GM18873 (cell line): Measurements from ENCODE around the gene HTR2B.
"Not testable (repeated sequence)": the region's sequence is repeated elsewhere in the genome, so short reads cannot be mapped to it uniquely, and the experiment has no call there.

Experiments used
- ATAC-seq: cut with Tn5 transposase; IDR thresholded peaks from one replicate; pipeline ENCODE4 v1.9.1; 2021; ENCODE audit warnings: mild to moderate bottlenecking, moderate library complexity, moderate number of reproducible peaks; ENCODE audit not compliant: unreplicated experiment, low FRiP score

Gene HTR2B

DNA sequence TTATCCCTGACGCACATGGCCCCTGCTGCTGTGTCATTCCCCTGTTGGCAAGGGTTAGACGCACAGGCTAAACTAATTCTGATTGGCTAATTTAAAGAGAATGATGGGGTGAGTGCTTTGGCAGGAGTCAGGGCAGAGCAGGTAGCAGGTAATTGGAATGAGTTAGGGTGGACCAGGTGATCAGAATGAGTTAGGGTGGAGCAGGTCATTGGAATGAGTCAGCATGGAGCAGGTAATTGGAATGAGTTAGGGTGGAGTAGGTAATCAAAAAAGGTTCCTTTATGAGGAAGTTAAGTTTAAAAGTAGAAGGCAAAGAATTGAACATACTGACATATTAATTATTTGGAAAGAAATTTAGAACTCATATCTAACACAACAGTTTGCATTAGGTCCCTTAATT lies 24.5 kb downstream of the HTR2B start:
- ATAC-seq = not testable (repeated sequence)

DNA sequence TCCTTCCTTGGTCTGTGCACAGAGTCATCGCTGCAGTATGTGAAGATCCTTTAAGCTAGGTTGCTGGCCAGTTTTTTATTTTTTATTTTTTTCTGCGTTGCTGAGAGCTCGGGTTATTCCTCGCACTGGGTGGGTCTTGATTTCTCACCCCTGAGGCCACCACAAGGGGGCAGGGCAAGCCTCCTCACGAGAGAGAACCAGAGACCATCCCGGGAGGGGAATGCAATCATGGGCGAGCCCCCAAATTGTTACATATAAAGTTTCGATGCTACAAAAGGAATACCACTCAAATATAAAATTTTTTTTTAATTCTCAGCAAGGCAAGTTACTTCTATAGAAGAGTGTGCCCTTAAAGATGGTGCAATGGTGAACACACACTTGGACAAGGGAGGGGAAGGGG lies 24.9 kb downstream of the HTR2B start:
- ATAC-seq = no peak

DNA sequence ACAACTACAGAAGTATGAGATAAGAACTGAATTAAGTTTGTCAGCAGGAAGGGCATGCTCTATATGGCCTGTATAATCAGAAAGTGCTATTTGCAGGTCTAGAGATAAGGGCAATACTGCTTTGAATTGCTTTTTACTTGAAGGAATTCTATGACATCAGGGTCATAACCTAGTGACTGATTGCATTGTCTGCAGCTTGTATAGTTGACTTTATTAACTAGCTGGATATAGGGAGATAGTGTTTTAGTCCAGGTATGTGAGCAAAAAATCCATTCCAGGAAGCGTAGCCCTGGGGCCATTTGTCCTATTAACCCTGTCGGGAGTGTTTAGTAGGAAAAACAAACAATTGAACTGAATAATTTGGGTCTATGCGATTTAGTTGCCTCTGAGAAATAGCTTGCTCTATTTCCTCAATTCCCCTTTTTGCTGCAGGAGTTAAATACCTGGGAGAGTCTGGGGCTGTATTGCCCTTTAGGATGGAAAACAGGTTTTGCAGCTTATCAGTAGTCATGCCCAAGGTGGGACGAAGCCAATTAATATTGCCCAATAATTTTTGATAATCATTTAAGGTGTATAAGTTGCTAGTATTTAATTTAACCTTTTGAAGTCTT lies 30.0 kb downstream of the HTR2B start:
- ATAC-seq = no peak

DNA sequence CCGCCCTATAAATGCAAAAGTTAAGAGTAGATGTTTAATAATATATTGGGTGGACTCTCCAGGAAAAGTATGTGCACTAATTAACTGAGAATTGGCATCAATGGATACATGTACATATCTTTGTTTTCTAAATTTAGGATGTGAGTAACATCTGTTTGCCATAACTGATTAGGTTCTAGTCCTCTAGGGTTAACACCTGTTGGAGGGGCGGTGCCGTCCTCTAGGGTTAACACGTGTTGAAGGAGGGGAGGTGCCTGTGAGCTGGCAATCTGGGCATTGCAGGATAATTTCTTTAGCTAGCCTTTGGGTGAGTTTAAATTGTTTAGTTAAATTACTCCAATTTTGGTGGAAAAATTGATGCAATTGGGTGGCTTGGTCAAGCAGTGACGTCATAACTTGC lies 30.9 kb downstream of the HTR2B start:
- no peak for ATAC-seq

DNA sequence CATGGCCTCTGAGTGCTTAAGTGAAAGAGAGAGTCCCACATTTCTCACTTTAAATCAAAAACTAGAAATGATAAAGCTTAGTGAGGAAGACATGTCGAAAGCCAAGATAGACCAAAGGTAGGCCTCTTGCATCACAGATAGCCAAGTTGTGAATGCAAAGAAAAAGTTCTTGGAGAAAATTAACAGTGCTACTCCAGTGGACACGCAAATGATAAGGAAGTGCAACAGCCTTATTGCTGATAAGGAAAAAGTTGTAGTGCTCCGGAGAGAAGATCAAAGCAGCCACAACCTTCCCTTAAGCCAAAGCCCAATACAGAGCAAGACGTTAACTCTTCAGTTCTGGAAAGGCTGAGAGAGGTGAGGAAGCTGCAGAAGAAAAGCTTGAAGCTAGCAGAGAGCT lies 36.1 kb downstream of the HTR2B start:
- ATAC-seq = no peak

DNA sequence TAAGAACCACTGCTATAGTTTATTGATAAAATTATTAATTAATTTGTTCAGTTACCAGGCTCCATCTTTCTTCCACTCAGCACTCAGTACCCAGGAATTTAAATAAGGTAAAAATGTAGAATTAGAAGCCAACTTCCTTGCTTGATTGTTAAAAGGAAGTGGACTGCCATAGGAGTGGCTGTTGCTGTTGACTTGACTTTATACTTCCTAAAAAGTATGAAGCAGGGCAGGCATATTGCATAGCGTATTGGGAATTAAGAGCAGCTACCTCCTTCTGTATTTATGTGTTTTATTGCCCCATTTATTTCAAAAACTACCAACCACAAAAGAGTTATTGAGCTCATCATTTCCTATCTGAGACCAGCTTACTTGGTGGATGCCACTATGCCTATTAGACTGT lies 40.3 kb downstream of the HTR2B start:
- ATAC-seq = no peak

DNA sequence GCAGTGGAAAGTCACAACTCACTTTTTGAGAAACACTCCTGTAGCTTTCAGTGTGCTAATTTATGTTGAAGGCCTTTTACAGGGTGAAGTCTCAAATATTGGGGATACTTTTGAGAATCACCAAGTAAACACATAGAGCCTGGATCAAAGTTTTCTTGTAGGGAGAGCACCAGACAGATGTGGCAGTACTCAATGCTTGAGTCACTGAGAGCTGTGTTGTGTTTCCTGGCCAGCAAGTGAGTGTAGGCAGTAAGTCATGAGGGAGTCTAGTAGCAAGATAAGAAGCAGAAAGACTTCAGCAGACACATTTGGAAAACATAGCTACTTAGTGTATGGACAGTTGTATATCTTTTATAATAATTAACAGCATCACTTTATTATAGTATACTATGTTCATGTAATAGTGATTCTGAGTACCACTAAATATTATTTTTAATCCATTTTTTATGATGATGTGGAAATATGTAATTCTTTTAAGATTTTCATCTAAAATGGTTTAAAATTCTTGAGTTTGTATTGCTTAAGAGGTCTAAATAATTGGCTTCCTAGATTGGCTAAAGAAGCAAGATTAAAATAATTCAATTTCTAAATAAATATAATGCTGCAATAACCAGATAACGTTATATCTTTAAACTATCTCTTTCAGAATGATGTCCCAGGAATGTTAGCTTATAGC lies 55.3 kb downstream of the HTR2B start:
- no peak for ATAC-seq

DNA sequence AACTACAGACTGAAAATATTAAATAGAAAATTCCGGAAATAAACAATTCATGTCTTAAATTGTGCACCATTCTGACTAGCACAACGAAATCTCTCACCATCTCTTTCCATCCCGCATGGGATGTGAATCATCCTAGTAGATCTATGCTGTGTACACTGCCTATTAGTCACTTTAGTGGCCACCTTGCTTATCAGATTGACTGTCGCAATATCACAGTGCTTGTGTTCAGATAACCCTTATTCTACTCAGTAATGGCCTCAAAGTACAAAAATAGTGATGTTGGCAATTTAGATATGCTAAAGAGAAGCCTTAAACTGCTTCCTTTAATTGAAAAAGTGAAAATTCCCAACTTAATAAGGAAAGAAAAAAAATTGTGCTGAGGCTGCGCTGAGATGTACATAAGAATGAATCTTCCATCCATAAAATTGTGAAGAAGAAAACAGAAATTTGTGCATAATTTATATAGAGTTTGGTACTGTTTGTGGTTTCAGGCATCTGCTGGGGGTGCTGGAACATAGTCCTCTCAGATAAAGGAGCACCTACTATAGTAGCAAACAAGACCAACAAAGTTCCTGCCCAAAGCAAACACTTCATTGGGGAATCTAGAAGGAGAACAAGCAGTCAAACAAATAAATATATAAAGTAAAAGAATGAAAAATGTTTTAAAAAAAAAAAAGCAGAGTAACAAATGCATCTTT lies 56.2 kb downstream of the HTR2B start:
- ATAC-seq = no peak

DNA sequence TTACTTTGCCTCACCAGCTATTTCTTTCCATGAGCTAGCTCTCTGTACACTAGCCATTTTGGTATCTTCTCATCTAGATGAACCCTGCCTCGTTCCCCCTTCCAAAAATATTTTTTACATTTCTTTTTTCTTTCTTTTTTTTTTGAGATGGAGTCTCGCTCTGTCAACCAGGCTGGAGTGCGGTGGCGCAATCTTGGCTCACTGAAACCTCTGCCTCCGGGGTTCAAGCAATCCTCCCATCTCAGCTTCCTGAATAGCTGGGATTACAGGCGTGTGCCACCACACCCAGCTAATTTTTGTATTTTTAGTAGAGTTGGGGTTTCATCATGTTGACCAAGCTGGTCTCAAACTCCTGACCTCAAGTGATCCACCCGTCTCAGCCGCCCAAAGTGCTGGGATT lies 57.3 kb downstream of the HTR2B start:
- ATAC-seq = not testable (repeated sequence)

DNA sequence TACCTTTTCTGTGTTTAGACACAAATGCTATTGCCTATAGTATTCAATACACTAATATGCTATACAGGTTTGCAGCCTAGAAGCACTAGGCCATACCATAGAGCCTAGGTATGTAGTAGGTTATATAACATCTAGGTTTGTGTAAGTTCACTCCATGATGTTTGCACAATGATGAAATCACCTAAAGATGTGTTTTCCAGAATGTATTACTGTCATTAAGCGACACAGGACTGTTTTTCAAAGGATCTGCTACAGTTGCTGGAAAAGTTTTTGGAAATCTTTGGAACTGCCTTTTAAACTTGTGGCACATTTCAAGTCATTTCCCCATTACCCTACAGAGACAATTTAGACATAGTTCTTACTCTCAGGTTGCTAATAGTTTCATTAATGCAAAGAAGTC lies 58.9 kb downstream of the HTR2B start:
- no peak for ATAC-seq

DNA sequence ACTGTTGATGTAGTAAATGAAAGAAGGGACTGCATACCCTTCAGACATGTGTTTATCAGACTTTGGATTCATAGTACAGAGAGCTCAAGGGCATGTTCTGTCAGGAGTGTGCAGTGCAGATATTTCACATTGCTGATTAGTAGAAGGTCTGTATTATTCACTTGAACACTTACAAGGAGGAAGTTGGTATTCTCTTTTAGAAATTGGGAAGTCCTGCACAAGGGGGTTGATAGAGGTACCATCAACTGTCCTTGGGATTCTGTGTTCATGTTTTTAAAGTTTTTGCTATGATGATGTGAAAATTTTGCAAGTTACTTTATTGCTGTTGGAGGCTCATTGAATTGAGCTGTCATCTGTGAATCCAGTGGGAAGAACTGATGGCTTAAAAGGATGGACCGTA lies 61.5 kb downstream of the HTR2B start:
- ATAC-seq = no peak

DNA sequence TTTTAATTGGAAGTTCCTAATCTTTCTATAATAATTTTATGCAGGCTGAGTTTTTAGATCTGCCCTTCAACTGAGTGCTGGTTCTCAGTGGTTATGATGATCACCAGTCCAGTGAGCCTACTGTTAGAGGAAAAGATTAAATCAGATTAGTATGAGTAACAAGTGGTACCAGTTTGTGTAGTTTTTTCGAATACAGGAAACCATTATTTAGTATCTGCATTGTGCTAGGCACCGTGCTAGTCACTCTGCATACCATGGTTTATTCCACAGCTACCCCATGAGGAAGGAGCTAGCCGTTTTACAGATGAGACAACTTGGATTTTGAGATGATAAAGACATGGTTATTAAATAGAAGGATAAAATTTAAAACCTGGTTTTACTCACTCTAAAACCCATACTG lies 62.1 kb downstream of the HTR2B start:
- no peak for ATAC-seq

DNA sequence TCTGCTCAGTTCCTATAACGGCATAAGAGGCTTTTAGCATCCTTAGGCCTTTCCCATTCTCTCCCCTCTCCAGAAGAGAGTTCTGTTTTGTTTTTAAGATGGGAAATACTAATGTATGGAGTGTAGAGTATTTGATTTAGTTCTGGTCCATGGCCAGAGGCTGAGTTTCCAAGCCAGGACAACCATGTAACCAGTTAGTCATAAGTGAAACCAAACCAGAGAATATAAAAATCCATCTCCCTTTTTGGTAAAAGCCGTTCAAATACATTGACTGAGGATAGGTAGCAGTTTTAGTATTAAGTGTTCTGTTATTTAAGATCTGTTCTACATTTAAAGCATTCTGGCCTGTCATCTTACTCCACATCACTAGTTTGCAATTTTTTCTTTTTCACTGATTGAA lies 65.1 kb downstream of the HTR2B start:
- ATAC-seq = no peak

DNA sequence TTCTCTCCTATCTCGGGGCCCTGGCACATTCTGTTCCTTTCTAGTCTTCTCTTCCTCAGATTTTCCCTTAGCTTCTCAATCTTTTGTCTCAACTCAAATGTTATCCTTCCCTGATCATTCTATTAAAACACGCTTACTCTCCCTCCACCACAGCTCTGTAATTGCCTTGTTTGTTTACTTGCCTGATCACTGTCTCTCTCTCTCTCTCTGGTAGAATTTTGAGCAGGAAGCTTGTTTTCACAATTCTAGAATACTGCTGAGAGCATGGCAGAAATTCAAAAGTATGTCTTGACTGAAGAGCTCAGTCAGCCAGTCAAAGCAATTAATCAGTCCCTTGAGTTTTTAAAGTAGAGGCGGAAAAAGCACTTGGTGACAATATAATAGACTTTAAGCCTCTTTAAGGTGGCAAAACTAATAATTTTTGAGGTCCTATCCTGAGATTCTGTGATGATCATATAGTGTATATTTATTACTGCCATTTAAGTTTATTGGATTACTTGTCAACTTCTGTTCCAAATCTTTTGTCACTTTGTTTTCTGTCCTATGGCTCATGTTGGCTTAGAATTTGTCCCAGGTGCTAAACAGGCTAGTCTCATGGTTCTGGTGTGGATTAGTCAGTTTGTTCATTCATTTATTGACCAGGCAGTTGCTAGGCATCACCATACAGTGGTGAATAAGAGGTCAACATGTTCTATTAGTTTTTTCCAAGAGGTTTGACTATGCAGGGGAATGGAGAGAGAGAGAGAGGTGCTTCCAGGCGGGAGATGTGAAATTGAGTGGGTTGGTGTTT lies 65.9 kb downstream of the HTR2B start:
- no peak for ATAC-seq
